ENCODE results near the gene ENTR1. TPM values are rescaled to one million over a fixed set of nuclear protein-coding genes. Genes with fewer than 3 reads are reported as not detected.

Gene ENTR1
- total RNA-seq, 2 donors from 2014 or later: 19.9 to 52.5 TPM

- no peaks in the 10 kb centered on the region for H3K4me1 ChIP-seq (replicated peaks)
- no peak overlapping the region for H3K4me3 ChIP-seq
- peaks cover 13 to 41% of the 10 kb centered on the region in 2 donors for H3K36me3 ChIP-seq
- H3K27ac ChIP-seq: no peak overlapping the region
- no peak for TF ChIP-seq POLR2AphosphoS5 (IDR thresholded peaks at IDR 0.05)
- no peak for TF ChIP-seq POLR2A (IDR thresholded peaks at IDR 0.05)
- no peak for TF ChIP-seq CTCF (IDR thresholded peaks at IDR 0.05)
- intact Hi-C loops (cut with DNase I): no loop called here
- 92% methylated on average over 27 of the region's 27 CpGs for WGBS
- no peak for DNase-seq (ENCODE audit: low spot score)
- H3K9me3 ChIP-seq: no peaks in the 10 kb centered on the region
- H3K27me3 ChIP-seq (replicated peaks; ENCODE audit: insufficient read depth): no peaks in the 10 kb centered on the region
These were observed 36.9 kb upstream of the ENTR1 start for GRCh38 chr9:136447173-136447778.

GRCh38 chr9:136445799-136446198, 35.4 kb upstream of the ENTR1 start:
- H3K4me3 ChIP-seq: no peak overlapping the region
- H3K36me3 ChIP-seq: peaks cover 21 to 29% of the 10 kb centered on the region in 2 donors
- H3K9me3 ChIP-seq: no peaks in the 10 kb centered on the region
- intact Hi-C loops (cut with DNase I): no loop called here
- no peak for DNase-seq (ENCODE audit: low spot score)
- WGBS: 92% methylated on average over 7 of the region's 7 CpGs
- H3K27ac ChIP-seq: no peak overlapping the region
- TF ChIP-seq POLR2A (IDR thresholded peaks at IDR 0.05) (no peak), CTCF (IDR thresholded peaks at IDR 0.05) (no peak), POLR2AphosphoS5 (IDR thresholded peaks at IDR 0.05) (no peak)
- H3K4me1 ChIP-seq (replicated peaks): no peaks in the 10 kb centered on the region
- H3K27me3 ChIP-seq (replicated peaks; ENCODE audit: insufficient read depth): no peaks in the 10 kb centered on the region

GRCh38 chr9:136444102-136444501, 33.7 kb upstream of the ENTR1 start:
- Histone ChIP-seq H3K36me3 (peaks cover 14 to 21% of the 10 kb centered on the region in 2 donors), H3K27me3 (replicated peaks; ENCODE audit: insufficient read depth) (no peaks in the 10 kb centered on the region), H3K4me1 (replicated peaks) (no peaks in the 10 kb centered on the region), H3K4me3 (no peak overlapping the region), H3K9me3 (no peaks in the 10 kb centered on the region), H3K27ac (no peak overlapping the region)
- intact Hi-C loops (cut with DNase I): no loop called here
- TF ChIP-seq POLR2A (IDR thresholded peaks at IDR 0.05) (no peak), POLR2AphosphoS5 (IDR thresholded peaks at IDR 0.05) (no peak), CTCF (IDR thresholded peaks at IDR 0.05) (no peak)
- 92% methylated on average over 20 of the region's 20 CpGs for WGBS
- DNase-seq (ENCODE audit: low spot score): no peak

GRCh38 chr9:136443687-136444086, 33.3 kb upstream of the ENTR1 start:
- intact Hi-C loops (cut with DNase I): no loop called here
- peaks cover 14 to 21% of the 10 kb centered on the region in 2 donors for H3K36me3 ChIP-seq
- no peaks in the 10 kb centered on the region for H3K4me1 ChIP-seq (replicated peaks)
- DNase-seq (ENCODE audit: low spot score): no peak
- H3K4me3 ChIP-seq: no peak overlapping the region
- no peaks in the 10 kb centered on the region for H3K27me3 ChIP-seq (replicated peaks; ENCODE audit: insufficient read depth)
- 91% methylated on average over 7 of the region's 7 CpGs for WGBS
- H3K27ac ChIP-seq: no peak overlapping the region
- no peaks in the 10 kb centered on the region for H3K9me3 ChIP-seq
- TF ChIP-seq CTCF (IDR thresholded peaks at IDR 0.05): no peak
- TF ChIP-seq POLR2AphosphoS5 (IDR thresholded peaks at IDR 0.05): no peak
- no peak for TF ChIP-seq POLR2A (IDR thresholded peaks at IDR 0.05)

- peaks cover 2% of the 10 kb centered on the region for H3K4me1 ChIP-seq (replicated peaks)
- no peak for DNase-seq (ENCODE audit: low spot score)
- no peak overlapping the region for H3K4me3 ChIP-seq
- intact Hi-C loops (cut with DNase I): no loop called here
- H3K27me3 ChIP-seq (replicated peaks; ENCODE audit: insufficient read depth): no peaks in the 10 kb centered on the region
- peaks cover 14 to 21% of the 10 kb centered on the region in 2 donors for H3K36me3 ChIP-seq
- 93% methylated on average over 15 of the region's 15 CpGs for WGBS
- no peak for TF ChIP-seq POLR2AphosphoS5 (IDR thresholded peaks at IDR 0.05)
- TF ChIP-seq CTCF (IDR thresholded peaks at IDR 0.05): no peak
- TF ChIP-seq POLR2A (IDR thresholded peaks at IDR 0.05): no peak
- H3K9me3 ChIP-seq: no peaks in the 10 kb centered on the region
- no peak overlapping the region for H3K27ac ChIP-seq
These were observed 32.7 kb upstream of the ENTR1 start for GRCh38 chr9:136443087-136443486.
